Endothelial cell (in vitro differentiated cells): Measurements from ENCODE around the gene CFAP410. TPM values are rescaled to one million over a fixed set of nuclear protein-coding genes. Genes with fewer than 3 reads are reported as not detected.

Experiments
- DNase-seq: peaks from one replicate; pipeline ENCODE4 v3.0.0; 2021; ENCODE audit warnings: low spot score
- H3K27ac Mint-ChIP-seq: one replicate; pipeline ENCODE4 v1.8.0; 2021; ENCODE audit warnings: mixed read lengths, inconsistent platforms; ENCODE audit not compliant: unreplicated experiment
- H3K27me3 Mint-ChIP-seq: one replicate; pipeline ENCODE4 v1.8.0; 2021; ENCODE audit warnings: mild to moderate bottlenecking, moderate library complexity, mixed read lengths, inconsistent platforms; ENCODE audit not compliant: unreplicated experiment
- H3K36me3 Mint-ChIP-seq: one replicate; pipeline ENCODE4 v1.8.0; 2021; ENCODE audit warnings: mild to moderate bottlenecking, low read depth, mixed read lengths, inconsistent platforms; ENCODE audit not compliant: unreplicated experiment
- H3K4me1 Mint-ChIP-seq: one replicate; pipeline ENCODE4 v1.8.0; 2021; ENCODE audit warnings: mild to moderate bottlenecking, mixed read lengths, inconsistent platforms; ENCODE audit not compliant: unreplicated experiment
- H3K4me3 Mint-ChIP-seq: one replicate; pipeline ENCODE4 v1.8.0; 2021; ENCODE audit warnings: mild to moderate bottlenecking, mixed read lengths, inconsistent platforms; ENCODE audit not compliant: unreplicated experiment
- H3K9me3 Mint-ChIP-seq: one replicate; pipeline ENCODE4 v1.8.0; 2021; ENCODE audit warnings: mixed read lengths, inconsistent platforms; ENCODE audit not compliant: unreplicated experiment
- CTCF ChIP-seq: fragments of 200-600 bp; sonication (generic); IDR thresholded peaks from one replicate; pipeline ENCODE4 v1.5.0; 2021; ENCODE audit warnings: antibody characterized with exemption; ENCODE audit not compliant: unreplicated experiment
- total RNA-seq: library from RNA; stranded (reverse); fragmentation: NEBNext Ultra II Directional; extraction: Animal tissue kit (Norgen Biotek cat#: 25700); gene quantifications from one replicate; pipeline ENCODE4 v1.2.1, GENCODE V29; 2021; ENCODE audit not compliant: unreplicated experiment

The CFAP410 gene
- total RNA-seq, 1 donor from 2014 or later: 12.2 TPM

DNA sequence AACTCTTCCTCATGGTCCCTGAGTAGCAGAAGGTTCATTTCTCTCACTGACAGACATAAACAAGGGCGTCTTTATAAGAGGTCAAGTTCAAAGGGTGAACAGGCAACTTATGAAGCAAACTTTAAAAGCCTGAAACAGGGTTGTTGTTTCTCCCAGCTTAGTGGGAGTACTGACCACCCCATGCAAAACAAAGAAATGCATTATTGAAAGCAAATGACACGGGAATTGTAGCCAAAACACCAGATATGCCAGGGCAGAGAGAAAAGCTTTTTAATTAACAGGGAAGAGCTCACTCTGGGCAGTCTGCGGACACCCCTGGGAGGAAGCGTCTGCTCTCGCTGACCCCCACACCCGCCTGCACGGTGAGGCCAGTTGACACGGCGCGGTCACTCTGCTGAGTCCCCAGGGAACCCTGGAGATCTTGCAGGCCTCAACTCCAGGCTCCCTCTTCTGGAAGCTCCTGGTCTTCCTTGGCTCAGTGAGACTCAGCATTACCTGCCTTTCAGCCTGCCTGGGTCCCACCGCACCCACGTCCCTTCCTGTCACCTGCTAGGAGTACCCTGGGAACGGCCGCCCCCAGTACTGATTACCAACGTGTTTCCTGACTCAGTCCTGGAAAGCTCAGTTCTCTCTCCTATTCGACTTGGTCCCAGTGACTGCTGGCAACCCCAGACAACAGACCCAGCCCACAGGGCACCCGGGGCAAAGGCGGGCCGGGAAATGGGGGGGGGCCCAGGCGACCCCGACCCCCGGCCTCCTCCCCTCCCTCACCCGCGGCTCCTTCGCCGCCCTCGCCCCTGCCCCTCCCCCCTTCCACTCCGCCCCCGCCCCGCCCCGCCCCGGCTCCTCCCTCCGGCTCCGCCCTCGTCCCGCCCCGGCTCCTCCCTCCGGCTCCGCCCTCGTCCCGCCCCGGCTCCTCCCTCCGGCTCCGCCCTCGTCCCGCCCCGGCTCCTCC lies 972 bp downstream of the CFAP410 start:
- Mint-ChIP-seq H3K27me3 (peaks cover 10% of the 10 kb centered on the region), H3K36me3 (peaks cover 3% of the 10 kb centered on the region), H3K4me3 (peak overlapping the region; percentile 81), H3K4me1 (peaks cover 11% of the 10 kb centered on the region), H3K27ac (peak overlapping the region; percentile 52), H3K9me3 (no peaks in the 10 kb centered on the region)
- no peak for TF ChIP-seq CTCF
- DNase-seq: peak; percentile 49

DNA sequence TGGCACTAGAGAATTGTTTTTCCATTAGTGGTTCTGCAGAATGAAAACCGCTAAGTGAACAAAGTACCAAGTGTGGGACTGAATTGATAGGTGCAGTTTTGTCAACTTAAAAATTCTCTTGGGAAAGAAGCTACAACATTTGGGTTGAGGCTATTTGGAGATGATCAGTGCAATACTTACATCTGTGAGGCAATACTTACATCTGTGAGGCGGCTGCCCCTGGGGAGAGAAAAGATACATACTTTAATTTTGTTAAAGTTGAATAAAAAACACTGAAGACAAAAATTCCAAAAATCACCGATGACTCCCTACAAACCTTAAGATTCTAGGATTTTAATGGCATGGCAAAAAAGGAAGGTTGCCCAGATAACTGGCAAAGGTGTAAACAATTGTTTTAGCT lies 1.7 kb downstream of the CFAP410 start:
- no peak for DNase-seq
- Mint-ChIP-seq H3K4me1 (peaks cover 11% of the 10 kb centered on the region), H3K4me3 (peak overlapping the region; percentile 81), H3K27ac (peak overlapping the region; percentile 82), H3K27me3 (peaks cover 12% of the 10 kb centered on the region), H3K36me3 (peaks cover 3% of the 10 kb centered on the region), H3K9me3 (no peaks in the 10 kb centered on the region)
- no peak for TF ChIP-seq CTCF

DNA sequence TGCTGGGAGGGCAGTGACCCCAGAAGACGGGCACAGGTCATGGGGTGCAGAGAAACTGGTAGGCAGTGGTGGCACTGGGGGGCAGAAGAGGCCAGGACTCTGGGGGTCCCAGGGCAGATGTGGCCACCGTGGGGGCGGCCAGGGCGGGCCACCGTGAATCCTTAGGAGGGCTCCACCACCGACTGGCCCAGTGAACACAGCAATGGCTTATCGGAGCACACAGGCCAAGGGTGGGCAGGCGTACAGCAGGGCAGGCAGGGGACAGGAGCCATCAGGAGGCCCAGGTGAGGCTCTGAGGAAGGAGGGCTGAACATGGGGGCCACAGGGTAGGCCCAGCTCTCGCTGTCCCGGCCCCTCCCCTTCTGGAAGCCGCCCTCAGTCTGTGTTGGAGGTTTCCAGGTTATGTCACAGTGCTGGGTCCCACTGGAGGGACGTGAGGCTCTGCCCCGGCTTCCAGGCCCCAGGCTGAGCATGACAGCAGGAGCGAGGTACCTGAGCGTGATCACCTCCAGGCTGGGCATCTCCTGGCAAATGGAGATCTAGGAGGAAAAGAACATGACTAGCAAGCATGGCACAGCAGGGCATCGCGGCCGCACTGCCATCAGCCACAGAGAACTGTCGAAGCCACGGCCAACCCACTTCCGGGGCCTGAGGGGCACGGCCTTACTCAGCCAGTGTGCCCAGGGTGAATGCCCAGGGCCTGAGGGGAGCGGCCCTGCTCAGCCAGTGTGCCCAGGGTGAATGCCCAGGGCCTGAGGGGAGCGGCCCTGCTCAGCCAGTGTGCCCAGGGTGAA lies 3.7 kb downstream of the CFAP410 start:
- Mint-ChIP-seq H3K4me3 (no peak overlapping the region), H3K27ac (no peak overlapping the region), H3K4me1 (peaks cover 5% of the 10 kb centered on the region), H3K9me3 (no peaks in the 10 kb centered on the region), H3K27me3 (peaks cover 16% of the 10 kb centered on the region), H3K36me3 (peaks cover 3% of the 10 kb centered on the region)
- no peak for TF ChIP-seq CTCF
- no peak for DNase-seq

DNA sequence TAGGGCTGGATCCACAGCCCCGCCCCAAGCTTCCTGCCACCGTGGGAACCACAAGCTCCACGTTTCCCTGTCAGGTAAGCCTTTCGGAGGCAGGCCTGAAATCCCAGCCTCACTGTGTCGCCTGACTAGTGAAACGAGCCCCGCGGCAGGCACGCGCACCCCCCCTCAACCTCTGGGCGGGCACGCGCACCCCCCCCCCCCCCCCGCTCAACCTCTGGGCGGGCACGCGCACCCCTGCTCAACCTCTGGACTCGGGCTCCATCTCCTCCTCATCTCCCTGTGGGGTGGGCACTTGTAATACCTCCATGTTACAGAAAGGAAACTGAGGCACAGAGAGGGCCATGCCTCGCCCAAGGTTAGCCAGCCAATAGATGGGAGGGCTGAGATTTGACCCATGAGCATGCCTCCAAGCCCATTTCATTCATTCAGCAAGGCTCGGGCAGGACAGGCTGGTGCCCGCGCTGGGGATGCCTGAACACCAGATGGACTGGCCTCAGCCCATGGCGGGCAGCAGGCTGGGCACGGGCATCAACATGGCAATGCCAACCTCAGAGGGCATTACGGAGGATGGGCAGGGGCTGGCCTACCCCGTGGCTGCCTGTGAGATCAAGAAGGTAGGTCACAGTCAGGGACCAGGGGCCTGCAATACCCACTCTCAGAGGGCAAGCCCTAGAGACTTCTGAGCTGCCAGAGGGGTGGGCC lies 4.7 kb downstream of the CFAP410 start:
- Mint-ChIP-seq H3K4me3 (no peak overlapping the region), H3K36me3 (no peaks in the 10 kb centered on the region), H3K9me3 (no peaks in the 10 kb centered on the region)

More for the DNA sequence above, 4.7 kb downstream of the CFAP410 start:
- TF ChIP-seq CTCF: no peak
- no peak for DNase-seq
- Mint-ChIP-seq H3K27me3 (peaks cover 11% of the 10 kb centered on the region), H3K27ac (no peak overlapping the region), H3K4me1 (peaks cover 2% of the 10 kb centered on the region)
